CD4-positive, alpha-beta T cell treated with Interleukin-2 at 100 ng/mL for 4 hours (primary cell): ENCODE measurements around the gene GLIS1.
A peak's percentile ranks its signal among the peaks of the same experiment; 100 is the strongest.
"Not testable (repeated sequence)": the region's sequence is repeated elsewhere in the genome, so short reads cannot be mapped to it uniquely, and the experiment has no call there.

Experiments
- DNase-seq: peaks from one replicate; pipeline ENCODE4 v3.0.0-alpha.2; 2020; ENCODE audit warnings: low spot score

Gene GLIS1

GRCh38 chr1:53739109-53739681, at the start of gene GLIS1:
TSS of gene GLIS1 (minus strand) at chr1:53739164. CDS start at chr1:53738064, 1,100 bp downstream.
- peak; percentile 25 for DNase-seq

GRCh38 chr1:53787655-53788054, 48.7 kb upstream of the GLIS1 start:
- DNase-seq = no peak

- DNase-seq = no peak
Measured at GRCh38 chr1:53783056-53783455, 44.1 kb upstream of the GLIS1 start.

- no peak for DNase-seq
Measured at GRCh38 chr1:53781654-53782053, 42.7 kb upstream of the GLIS1 start.

- DNase-seq = no peak
Measured at GRCh38 chr1:53777272-53777671, 38.3 kb upstream of the GLIS1 start.

- DNase-seq = no peak
Measured at GRCh38 chr1:53771648-53772047, 32.7 kb upstream of the GLIS1 start.

- DNase-seq = no peak
Measured at GRCh38 chr1:53769780-53770179, 30.8 kb upstream of the GLIS1 start.

- no peak for DNase-seq
Measured at GRCh38 chr1:53769184-53769583, 30.2 kb upstream of the GLIS1 start.

- DNase-seq = peak; percentile 7
Measured at GRCh38 chr1:53766831-53767405, 28.0 kb upstream of the GLIS1 start.

GRCh38 chr1:53766194-53766742, 27.3 kb upstream of the GLIS1 start:
- no peak for DNase-seq

GRCh38 chr1:53765657-53766056, 26.7 kb upstream of the GLIS1 start:
- DNase-seq = peak; percentile 36

GRCh38 chr1:53763911-53764310, 24.9 kb upstream of the GLIS1 start:
- DNase-seq = no peak

GRCh38 chr1:53763461-53763860, 24.5 kb upstream of the GLIS1 start:
- DNase-seq = no peak

GRCh38 chr1:53760497-53760896, 21.5 kb upstream of the GLIS1 start:
- not testable (repeated sequence) for DNase-seq

- no peak for DNase-seq
Measured at GRCh38 chr1:53755874-53756273, 16.9 kb upstream of the GLIS1 start.

- DNase-seq = peak; percentile 33
Measured at GRCh38 chr1:53754484-53755312, 15.7 kb upstream of the GLIS1 start.

GRCh38 chr1:53752281-53752680, 13.3 kb upstream of the GLIS1 start:
- DNase-seq = no peak

GRCh38 chr1:53747841-53748240, 8.9 kb upstream of the GLIS1 start:
- DNase-seq = no peak

GRCh38 chr1:53740621-53741105, 1.7 kb upstream of the GLIS1 start:
- no peak for DNase-seq

- no peak for DNase-seq
Measured at GRCh38 chr1:53738205-53739108, 507 bp downstream of the GLIS1 start.

- no peak for DNase-seq
Measured at GRCh38 chr1:53737648-53738204, 1.2 kb downstream of the GLIS1 start.
